ENCODE data around the gene KRTAP17-1. TPM values are rescaled to one million over a fixed set of nuclear protein-coding genes. Genes with fewer than 3 reads are reported as not detected.
"Not testable (repeated sequence)": the region's sequence is repeated elsewhere in the genome, so short reads cannot be mapped to it uniquely, and the experiment has no call there.

Gene KRTAP17-1
- total RNA-seq, 1 donor from 2014 or later = not detected

DNA sequence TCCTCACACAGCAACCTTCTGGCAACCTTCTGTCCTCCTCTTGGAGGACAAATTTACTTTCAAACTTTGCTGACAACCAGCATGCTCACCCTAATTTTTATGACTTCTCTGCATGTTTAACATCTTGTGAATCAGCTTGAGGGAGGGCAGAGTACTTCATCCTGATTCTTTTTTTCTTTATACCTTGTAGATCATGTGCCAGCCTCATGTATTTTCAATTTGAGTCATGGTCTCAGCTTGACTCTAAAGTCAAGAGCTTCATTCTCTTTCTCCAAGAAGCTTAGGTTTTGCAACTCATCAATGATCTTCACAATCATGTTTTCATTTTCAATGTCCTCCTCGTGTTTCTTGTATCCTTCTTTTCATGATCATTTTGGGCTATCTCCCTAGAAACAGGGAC lies 43.7 kb downstream of the KRTAP17-1 start:
- DNase-seq (ENCODE audit: low spot score) (no peak), ATAC-seq (no peak)
- intact Hi-C loops (cut with DNase I) = no loop called here

DNA sequence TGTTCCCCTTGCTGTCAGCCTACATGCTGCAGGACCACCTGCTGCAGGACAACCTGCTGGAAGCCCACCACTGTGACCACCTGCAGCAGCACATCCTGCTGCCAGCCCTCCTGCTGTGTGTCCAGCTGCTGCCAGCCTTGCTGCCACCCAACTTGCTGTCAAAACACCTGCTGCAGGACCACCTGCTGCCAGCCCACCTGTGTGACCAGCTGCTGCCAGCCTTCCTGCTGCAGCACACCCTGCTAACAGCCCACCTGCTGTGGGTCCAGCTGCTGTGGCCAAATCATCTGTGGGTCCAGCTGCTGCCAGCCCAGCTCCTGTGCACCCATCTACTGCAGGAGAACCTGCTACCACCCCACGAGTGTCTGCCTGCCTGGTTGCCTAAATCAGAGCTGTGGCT lies 44.2 kb downstream of the KRTAP17-1 start:
- DNase-seq (ENCODE audit: low spot score); ATAC-seq; intact Hi-C loops (cut with DNase I): not testable (repeated sequence)

DNA sequence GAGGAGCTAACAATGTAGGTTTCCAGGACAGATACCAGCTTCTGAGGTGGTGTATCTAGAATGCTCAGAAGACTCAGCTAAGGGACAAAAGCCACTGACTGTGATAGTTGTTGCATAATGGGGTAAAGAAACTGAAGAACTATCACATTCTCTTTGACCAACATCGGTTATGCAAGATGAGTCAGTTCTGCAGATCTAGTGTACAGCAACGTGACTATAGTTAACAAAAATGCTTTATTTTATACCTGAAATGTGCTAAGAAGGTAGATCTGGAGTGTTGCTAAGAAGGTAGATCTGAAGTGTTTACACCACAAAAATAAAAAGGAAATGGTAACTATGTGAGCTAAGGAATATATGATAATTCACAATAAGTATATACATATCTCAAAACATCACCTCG lies 47.8 kb downstream of the KRTAP17-1 start:
- no peak for DNase-seq (ENCODE audit: low spot score)

DNA sequence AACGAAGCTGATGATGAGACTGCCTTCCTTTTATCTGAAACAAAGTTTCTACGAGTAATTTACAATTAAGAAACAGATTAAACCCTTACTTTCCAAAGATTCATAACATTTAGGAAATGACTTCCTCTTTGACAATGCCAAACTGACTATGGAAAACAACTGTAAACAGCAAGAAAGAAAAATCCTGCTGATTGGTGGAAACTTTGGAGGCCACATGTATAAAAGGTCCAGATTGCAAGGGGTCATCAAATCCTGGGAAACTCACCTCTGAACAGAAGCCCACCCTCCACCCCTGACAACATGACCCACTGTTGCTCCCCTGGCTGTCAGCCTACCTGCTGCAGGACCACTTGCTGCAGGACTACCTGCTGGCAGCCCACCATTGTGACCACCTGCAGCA lies 50.4 kb downstream of the KRTAP17-1 start, which contains the start of gene KRTAP9-6:
Gene KRTAP9-6 (plus strand): TSS at position 301 of the 400 bp plus-strand sequence. CDS start 0 bp downstream, at position 301.
- DNase-seq (ENCODE audit: low spot score) (no peak), ATAC-seq (no peak)
- intact Hi-C loops (cut with DNase I) = no loop called here

More for the DNA sequence above, 47.8 kb downstream of the KRTAP17-1 start:
- no peak for ATAC-seq
- intact Hi-C loops (cut with DNase I) = no loop called here

Other genes starting within 250 kb of the KRTAP17-1 start
- not detected for gene KRTAP2-4, start 249.8 kb downstream of the KRTAP17-1 start, total RNA-seq
- gene KRTAP4-7, start 231.6 kb downstream of the KRTAP17-1 start, total RNA-seq = not detected
- not detected for gene KRTAP4-8, start 217.6 kb downstream of the KRTAP17-1 start, total RNA-seq
- gene KRTAP4-16, start 213.5 kb downstream of the KRTAP17-1 start, total RNA-seq = not detected
- not detected for gene KRTAP4-9, start 210.3 kb downstream of the KRTAP17-1 start, total RNA-seq
- not detected for gene KRTAP4-11, start 197.3 kb downstream of the KRTAP17-1 start, total RNA-seq
- gene KRTAP4-12, start 191.5 kb downstream of the KRTAP17-1 start, total RNA-seq = not detected
- gene KRTAP4-6, start 175.2 kb downstream of the KRTAP17-1 start, total RNA-seq = not detected
- not detected for gene KRTAP4-5, start 165.9 kb downstream of the KRTAP17-1 start, total RNA-seq
- gene KRTAP4-4, start 155.0 kb downstream of the KRTAP17-1 start, total RNA-seq = not detected
- gene KRTAP4-3, start 147.5 kb downstream of the KRTAP17-1 start, total RNA-seq = not detected
- gene KRTAP4-2, start 137.5 kb downstream of the KRTAP17-1 start, total RNA-seq = not detected
- not detected for gene KRTAP4-1, start 130.8 kb downstream of the KRTAP17-1 start, total RNA-seq
- gene KRTAP9-1, start 125.8 kb downstream of the KRTAP17-1 start, total RNA-seq = not detected
- not detected for gene KRTAP9-2, start 89.1 kb downstream of the KRTAP17-1 start, total RNA-seq
- gene KRTAP9-3, start 83.3 kb downstream of the KRTAP17-1 start, total RNA-seq = not detected
- gene KRTAP9-8, start 77.7 kb downstream of the KRTAP17-1 start, total RNA-seq = not detected
- gene KRTAP9-4, start 66.0 kb downstream of the KRTAP17-1 start, total RNA-seq = not detected
- not detected for gene KRTAP9-9, start 60.3 kb downstream of the KRTAP17-1 start, total RNA-seq
- gene KRTAP9-6, start 50.3 kb downstream of the KRTAP17-1 start, total RNA-seq = not detected
- gene KRTAP9-7, start 40.0 kb downstream of the KRTAP17-1 start, total RNA-seq = not detected
- gene KRTAP29-1, start 12.9 kb downstream of the KRTAP17-1 start, total RNA-seq = not detected
- gene KRTAP16-1, start 6.4 kb downstream of the KRTAP17-1 start, total RNA-seq = not detected
- gene KRT33A, start 35.1 kb upstream of the KRTAP17-1 start, total RNA-seq = not detected
- gene KRT33B, start 54.1 kb upstream of the KRTAP17-1 start, total RNA-seq = not detected
- gene KRT34, start 66.6 kb upstream of the KRTAP17-1 start, total RNA-seq = not detected
- gene KRT31, start 81.9 kb upstream of the KRTAP17-1 start, total RNA-seq = not detected
- gene KRT37, start 108.9 kb upstream of the KRTAP17-1 start, total RNA-seq = not detected
- not detected for gene KRT38, start 125.3 kb upstream of the KRTAP17-1 start, total RNA-seq
- gene KRT32, start 151.7 kb upstream of the KRTAP17-1 start, total RNA-seq = 0.67 TPM
- 0.18 TPM for gene KRT35, start 165.4 kb upstream of the KRTAP17-1 start, total RNA-seq
- gene KRT36, start 174.2 kb upstream of the KRTAP17-1 start, total RNA-seq = not detected
- 0.62 TPM for gene KRT13, start 189.9 kb upstream of the KRTAP17-1 start, total RNA-seq
- 0.36 TPM for gene KRT15, start 203.2 kb upstream of the KRTAP17-1 start, total RNA-seq
- gene KRT19, start 212.6 kb upstream of the KRTAP17-1 start, total RNA-seq = 94.1 TPM